HL-60/S4 (cell line): ENCODE data around the gene YRDC.

ENCODE experiments used
- in situ Hi-C: fragments of 300-500 bp; cut with MboI; formaldehyde crosslinking; loops from 2 replicates; pipeline ENCODE4 v1.14.3; 2022; ENCODE audit warnings: low sequenced_read_pairs

The YRDC gene

DNA sequence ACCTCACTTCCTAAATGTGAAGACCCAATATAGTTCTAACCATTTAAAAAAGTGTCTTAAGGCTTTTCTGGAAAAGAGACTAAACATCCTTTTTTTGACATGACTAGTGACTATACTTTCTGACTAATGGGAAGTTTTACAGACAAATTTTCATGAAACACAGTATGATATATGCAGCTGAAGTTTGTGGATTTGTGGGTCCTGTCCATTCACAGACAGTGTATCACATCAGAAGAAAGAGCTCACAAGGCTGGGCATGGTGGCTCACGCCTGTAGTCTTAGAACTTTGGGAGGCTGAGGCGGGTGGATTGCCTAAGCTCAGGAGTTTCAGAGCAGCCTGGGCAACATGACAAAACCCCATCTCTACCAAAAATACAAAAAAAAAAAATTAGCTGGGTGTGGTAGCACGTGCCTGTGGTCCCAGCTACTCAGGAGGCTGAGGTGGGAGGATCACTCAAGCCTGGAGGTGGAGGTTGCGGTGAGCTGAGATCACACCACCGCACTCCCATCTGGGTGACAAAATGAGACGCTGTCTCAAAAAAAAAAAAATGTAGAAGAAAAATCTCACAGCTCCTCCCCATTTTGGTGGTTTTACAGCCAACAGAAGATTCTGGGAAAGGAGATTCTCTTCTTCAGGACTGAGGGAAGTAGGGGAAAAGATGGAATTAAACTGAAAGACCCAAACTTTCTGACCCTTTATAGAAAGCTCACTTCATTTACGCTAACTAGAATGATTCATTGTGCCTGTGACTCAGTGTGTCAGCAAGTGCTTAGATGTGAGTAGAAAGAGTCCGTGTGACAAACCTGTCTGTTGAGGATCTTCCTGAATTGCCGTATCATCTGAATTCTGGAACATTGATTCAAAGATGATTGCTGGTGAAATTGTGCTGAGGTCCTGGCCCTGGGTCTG, 15.2 kb upstream of the YRDC start:
- in situ Hi-C loops, result no loop called here

DNA sequence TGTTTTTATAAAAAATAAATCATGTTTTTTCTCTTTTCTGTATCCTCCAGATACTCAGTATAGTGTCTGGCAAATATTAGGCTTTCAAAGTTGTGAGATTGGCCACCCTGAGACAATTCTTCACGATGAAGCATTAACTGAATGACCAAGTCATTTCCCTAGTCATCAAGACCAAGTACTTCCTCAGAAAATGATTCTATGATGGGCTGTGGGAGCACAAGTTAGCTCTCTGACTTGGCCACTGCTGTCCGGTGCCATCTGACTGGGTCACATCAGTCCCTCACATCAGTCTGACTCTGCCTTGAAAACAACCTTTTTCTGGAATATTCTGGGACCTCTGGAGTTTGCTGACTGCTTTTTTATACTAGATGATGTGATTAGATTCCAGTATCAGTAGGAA, 13.5 kb upstream of the YRDC start:
- in situ Hi-C loops, result no loop called here

GRCh38 chr1:37817481-37817880, 9.5 kb upstream of the YRDC start:
- in situ Hi-C loops, result no loop called here

- in situ Hi-C loops, result no loop called here
Observed at GRCh38 chr1:37814252-37814651, 6.2 kb upstream of the YRDC start.

DNA sequence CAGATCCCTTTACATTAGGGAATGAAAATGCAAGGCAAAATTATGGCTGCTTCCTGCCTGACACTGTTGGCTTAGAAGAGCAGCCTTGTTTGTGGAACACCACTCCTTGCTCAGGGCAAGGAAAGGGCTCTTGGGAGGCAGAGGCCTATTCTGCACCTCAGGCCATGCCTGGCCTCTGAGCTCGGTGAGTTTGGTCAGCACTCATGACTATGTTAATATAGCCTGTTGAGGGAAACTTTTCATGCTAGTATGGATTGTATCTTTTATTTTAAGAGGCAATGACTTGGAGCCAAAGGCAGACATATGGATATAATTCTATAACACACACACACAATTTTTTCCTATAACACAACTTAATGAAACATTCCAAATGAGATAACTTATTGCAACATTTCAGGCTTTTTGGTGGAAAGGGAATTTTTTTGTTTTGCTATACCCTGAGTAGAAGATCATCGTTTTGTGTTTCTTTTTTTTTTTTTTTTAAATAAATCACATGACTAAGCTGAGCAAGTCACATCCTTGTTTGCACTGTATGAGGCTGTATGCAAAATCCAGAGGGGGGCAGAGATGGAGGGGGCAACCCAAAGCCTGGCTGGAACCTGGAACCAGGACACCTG, 5.6 kb upstream of the YRDC start:
- in situ Hi-C loops, result no loop called here

DNA sequence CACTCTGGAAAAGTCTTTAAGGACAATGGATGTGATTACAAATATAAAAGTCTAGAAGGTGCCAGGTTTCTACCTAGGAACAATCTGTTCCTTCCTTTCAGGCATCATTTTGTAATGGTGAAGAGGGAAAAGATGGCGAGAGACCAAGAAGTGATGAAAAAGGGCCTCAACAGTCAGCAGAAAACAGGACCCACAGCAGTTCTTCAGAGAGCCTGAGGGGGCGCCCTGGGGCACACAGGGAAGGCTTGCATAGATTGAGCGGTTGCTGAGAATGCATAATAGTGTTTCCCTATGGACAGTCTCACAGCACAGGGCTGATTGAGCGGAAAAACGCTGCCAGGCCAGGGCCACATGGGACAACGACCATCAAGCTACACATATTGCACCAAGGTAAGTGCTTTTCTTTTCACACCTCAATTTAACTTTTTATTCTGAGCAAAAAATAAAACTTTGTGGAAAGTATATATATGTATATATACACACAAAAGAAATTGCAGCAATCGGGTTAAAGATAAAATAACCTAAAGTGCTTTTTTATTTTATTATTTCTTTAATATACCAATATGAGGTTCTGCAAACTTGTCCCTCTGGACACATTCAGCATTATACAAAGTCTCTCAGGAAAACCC, 3.1 kb upstream of the YRDC start:
- in situ Hi-C loops, result no loop called here

DNA sequence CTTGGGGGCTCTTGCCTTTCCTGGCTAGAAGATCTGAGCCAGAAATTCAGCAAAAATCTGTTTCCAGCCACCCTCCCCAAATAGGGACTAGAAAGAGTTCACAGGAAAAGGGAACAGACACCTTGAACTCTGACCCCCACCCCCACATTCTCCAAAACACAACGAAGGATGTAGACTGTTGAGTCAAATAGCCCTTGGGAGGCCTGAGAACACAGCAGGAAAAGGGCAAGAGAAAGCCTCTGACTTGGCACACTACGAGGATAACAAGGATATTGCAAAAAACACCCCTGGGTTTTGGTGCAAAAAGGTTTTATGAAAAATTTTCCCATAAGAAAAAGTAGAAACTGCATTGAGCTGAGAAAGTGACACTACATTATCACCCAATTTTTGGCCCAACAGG, 1.9 kb upstream of the YRDC start:
- in situ Hi-C loops, result no loop called here

- in situ Hi-C loops, result no loop called here
Observed at GRCh38 chr1:37808369-37809319, 636 bp upstream of the YRDC start.

GRCh38 chr1:37807220-37807554, 821 bp downstream of the YRDC start:
- in situ Hi-C loops, result no loop called here

GRCh38 chr1:37802439-37802838, 5.6 kb downstream of the YRDC start:
- in situ Hi-C loops, result no loop called here

- in situ Hi-C loops, result no loop called here
Observed at GRCh38 chr1:37797750-37798345, 10.2 kb downstream of the YRDC start.

GRCh38 chr1:37795340-37796125, 12.5 kb downstream of the YRDC start:
- in situ Hi-C loops, result no loop called here

GRCh38 chr1:37794372-37795339, 13.4 kb downstream of the YRDC start:
- in situ Hi-C loops, result no loop called here

- in situ Hi-C loops, result no loop called here
Observed at GRCh38 chr1:37793773-37794371, 14.1 kb downstream of the YRDC start, which contains the start of gene MANEAL. Gene MANEAL (plus strand): TSS chr1:37793847. CDS start chr1:37794183, 336 bp downstream.

DNA sequence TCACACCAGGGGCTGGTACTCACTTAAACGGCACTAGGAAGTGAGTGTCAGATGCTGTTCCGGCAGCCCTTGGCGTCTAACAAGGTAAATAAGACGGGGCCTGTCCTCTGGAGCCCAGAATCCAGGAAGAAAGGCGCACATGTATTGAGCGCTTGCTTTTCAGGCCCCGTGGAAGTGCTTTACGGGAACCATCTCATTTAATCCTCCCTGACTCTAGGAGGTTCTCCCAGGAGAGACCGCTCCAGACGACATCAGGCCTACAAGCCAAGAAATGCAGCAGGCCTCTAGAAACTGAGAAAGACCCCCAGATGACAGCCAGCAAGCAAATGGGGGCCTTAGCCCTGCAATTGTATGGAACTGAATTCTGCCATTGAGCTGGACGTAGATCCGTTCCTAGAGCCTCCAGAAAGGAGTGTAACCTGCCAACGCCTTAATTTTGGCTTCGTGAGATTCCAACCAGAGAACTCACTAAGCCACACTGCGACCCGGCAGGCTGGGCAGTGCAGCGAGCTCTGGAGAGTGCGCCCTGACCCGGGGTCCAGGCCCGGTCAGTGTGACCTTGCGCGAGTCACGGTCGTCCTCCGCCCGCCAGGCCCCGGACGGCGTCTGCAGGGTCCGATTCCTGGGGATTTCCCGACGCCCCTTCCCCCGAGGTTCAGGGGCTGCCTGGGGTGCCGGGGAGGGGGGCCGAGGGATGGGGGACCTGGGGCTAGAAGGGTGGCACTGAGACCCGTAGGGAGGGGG, 14.9 kb downstream of the YRDC start:
- in situ Hi-C loops, result no loop called here

DNA sequence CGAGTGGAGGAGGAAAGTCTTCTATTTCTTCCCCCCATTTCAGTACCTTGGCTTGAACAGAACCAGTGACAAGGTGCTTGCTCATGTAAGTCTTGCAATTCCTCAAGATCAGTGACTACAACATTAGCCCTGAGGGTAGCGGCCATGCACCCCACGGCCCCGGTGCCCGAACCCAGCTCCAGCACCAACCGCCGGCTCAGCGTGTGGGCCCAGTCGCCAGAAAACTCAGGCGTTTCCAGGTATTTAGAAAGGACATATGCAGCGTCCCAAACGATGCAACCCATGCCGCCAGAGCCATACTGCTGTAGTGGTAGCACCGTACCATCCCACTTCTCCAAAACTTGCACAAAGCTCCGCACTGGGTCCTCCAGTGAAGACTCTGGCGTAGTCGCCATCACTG, 25.5 kb downstream of the YRDC start:
- in situ Hi-C loops, result no loop called here

- in situ Hi-C loops, result no loop called here
Observed at GRCh38 chr1:37778654-37779053, 29.4 kb downstream of the YRDC start.
